RWPE2 (cell line): ENCODE data around the gene ETV1.

ENCODE experiments used
- ATAC-seq: fragments of 200-7000 bp; cut with Tn5 transposase; 3 replicates; pipeline ENCODE4 v1.9.1; 2021; ENCODE audit warnings: low read depth
- DNase-seq: peaks from one replicate; pipeline ENCODE4 v3.0.0-alpha.2; 2020; ENCODE audit warnings: low spot score
- H3K27ac ChIP-seq: fragments of 450-650 bp; 2 replicates; pipeline ENCODE4 v1.5.1; 2017; ENCODE audit warnings: mild to moderate bottlenecking; ENCODE audit not compliant: poor library complexity, severe bottlenecking
- H3K27me3 ChIP-seq: fragments of 250-450 bp; sonication (Bioruptor Pico); 2 replicates; pipeline ENCODE4 v1.5.1; 2021; ENCODE audit warnings: mild to moderate bottlenecking, moderate library complexity; ENCODE audit not compliant: insufficient read depth, poor library complexity, severe bottlenecking
- H3K36me3 ChIP-seq: fragments of 250-450 bp; sonication (Bioruptor Pico); 2 replicates; pipeline ENCODE4 v1.5.1; 2020; ENCODE audit warnings: low read depth, mild to moderate bottlenecking, moderate library complexity
- H3K4me1 ChIP-seq: fragments of 250-450 bp; sonication (Bioruptor Pico); 2 replicates; pipeline ENCODE4 v1.5.1; 2021; ENCODE audit warnings: mild to moderate bottlenecking, moderate library complexity; ENCODE audit not compliant: insufficient read depth, poor library complexity, severe bottlenecking
- H3K4me3 ChIP-seq: fragments of 250-450 bp; sonication (Bioruptor Pico); 2 replicates; pipeline ENCODE4 v1.5.1; 2021; ENCODE audit warnings: mild to moderate bottlenecking, moderate library complexity; ENCODE audit not compliant: severe bottlenecking
- H3K9me3 ChIP-seq: fragments of 250-450 bp; sonication (Bioruptor Pico); 2 replicates; pipeline ENCODE4 v1.5.1; 2021; ENCODE audit warnings: mild to moderate bottlenecking, moderate library complexity; ENCODE audit not compliant: severe bottlenecking
- TF ChIP-seq, protein P1 (sequence below): fragments of 450-650 bp; IDR thresholded peaks from one replicate; pipeline ENCODE4 v1.5.1; 2017; ENCODE audit warnings: mild to moderate bottlenecking, moderate library complexity; ENCODE audit not compliant: poor library complexity, severe bottlenecking

Gene ETV1

DNA sequence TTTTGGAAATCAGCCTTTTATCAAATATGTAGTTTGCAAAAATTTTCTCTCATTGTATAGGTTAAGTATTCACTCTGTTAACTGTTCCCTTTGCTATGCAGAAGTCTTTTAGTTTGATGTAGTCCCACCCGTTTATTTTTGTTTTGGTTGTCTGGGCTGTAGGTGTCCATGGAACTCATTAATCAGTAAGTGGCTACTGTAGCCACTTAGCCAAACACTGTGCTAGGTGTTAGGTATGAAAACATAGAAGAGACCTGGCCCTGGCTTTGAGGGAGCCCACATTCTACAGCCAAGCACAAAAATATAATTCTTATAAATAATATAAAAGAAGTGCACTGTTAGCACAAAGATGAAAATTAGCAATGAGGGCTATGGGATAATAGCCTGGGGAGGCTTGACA, 133.5 kb downstream of the ETV1 start:
- ATAC-seq = no peak
- no peak for DNase-seq
- no peak overlapping the region for H3K4me3 ChIP-seq
- 0 out of 2 replicates have a peak, but pooled peaks cover under 1% of the 10 kb centered on the region for H3K36me3 ChIP-seq
- H3K9me3 ChIP-seq = no peaks in the 10 kb centered on the region
- H3K27ac ChIP-seq = no peak overlapping the region
- no peaks in the 10 kb centered on the region for H3K27me3 ChIP-seq
- H3K4me1 ChIP-seq = peaks cover 5% of the 10 kb centered on the region
- TF ChIP-seq, protein P1, sequence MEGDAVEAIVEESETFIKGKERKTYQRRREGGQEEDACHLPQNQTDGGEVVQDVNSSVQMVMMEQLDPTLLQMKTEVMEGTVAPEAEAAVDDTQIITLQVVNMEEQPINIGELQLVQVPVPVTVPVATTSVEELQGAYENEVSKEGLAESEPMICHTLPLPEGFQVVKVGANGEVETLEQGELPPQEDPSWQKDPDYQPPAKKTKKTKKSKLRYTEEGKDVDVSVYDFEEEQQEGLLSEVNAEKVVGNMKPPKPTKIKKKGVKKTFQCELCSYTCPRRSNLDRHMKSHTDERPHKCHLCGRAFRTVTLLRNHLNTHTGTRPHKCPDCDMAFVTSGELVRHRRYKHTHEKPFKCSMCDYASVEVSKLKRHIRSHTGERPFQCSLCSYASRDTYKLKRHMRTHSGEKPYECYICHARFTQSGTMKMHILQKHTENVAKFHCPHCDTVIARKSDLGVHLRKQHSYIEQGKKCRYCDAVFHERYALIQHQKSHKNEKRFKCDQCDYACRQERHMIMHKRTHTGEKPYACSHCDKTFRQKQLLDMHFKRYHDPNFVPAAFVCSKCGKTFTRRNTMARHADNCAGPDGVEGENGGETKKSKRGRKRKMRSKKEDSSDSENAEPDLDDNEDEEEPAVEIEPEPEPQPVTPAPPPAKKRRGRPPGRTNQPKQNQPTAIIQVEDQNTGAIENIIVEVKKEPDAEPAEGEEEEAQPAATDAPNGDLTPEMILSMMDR = no peak

DNA sequence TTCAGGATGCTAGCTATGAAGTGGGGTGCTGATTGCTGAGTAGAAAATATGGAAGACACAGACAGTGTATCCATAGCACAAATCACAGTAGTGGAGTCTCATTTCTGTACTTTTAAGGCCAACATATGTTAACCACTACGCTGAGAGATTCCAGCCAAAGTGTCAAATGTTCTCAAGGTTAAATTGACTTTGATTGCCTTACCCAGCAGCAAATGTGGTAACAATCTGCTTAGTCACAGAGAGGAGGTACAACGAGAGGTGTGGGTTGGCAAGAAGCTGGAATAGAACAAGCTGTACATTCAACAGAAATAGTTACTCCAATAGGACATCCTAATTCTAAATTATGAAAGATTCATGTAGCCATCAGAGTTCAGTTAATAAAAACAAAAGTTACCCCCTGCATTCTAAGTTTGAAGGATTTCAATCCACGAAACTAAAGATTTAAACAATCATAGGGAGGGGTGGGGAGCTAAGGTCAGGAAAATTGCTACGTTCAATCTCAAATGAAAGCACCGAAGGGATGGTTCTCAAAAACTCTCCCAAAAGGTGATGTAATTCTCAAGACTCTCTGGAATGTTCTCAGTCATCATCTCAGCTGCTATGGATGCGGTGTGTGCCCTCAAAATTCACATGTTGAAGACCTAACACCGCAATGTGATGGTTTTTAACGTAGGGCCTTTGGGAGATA, 137.0 kb downstream of the ETV1 start:
- DNase-seq (no peak), ATAC-seq (no peak)
- Histone ChIP-seq H3K4me3 (no peak overlapping the region), H3K9me3 (no peaks in the 10 kb centered on the region), H3K27me3 (no peaks in the 10 kb centered on the region), H3K4me1 (peaks cover 20% of the 10 kb centered on the region), H3K27ac (no peak overlapping the region), H3K36me3 (0 out of 2 replicates have a peak, but pooled peaks cover 3% of the 10 kb centered on the region)
- TF ChIP-seq, protein P1 = no peak

DNA sequence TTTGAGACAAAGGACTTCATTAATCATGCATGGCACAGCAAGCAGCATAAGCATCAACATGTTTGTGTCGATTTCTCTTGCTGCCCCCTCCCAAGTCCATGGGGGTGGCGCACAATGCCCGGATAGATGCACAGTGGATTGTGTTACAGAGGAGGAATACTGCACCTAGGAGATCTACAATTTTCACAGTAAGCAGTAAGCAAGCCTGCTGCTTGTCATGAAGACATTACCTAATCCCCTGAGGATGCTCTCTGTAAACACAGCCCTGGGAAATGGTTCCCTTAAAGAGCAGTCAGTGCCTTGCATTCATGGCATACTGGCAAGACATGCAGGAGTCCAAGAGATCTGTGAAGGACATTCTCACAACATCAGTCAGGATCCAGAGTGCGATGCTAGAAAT, 137.7 kb downstream of the ETV1 start:
- H3K4me3 ChIP-seq = no peak overlapping the region
- H3K9me3 ChIP-seq = no peaks in the 10 kb centered on the region
- no peak for DNase-seq
- no peak overlapping the region for H3K27ac ChIP-seq
- no peaks in the 10 kb centered on the region for H3K27me3 ChIP-seq
- TF ChIP-seq, protein P1 = no peak
- no peak for ATAC-seq
- H3K36me3 ChIP-seq = 0 out of 2 replicates have a peak, but pooled peaks cover 3% of the 10 kb centered on the region
- H3K4me1 ChIP-seq = peaks cover 20% of the 10 kb centered on the region

DNA sequence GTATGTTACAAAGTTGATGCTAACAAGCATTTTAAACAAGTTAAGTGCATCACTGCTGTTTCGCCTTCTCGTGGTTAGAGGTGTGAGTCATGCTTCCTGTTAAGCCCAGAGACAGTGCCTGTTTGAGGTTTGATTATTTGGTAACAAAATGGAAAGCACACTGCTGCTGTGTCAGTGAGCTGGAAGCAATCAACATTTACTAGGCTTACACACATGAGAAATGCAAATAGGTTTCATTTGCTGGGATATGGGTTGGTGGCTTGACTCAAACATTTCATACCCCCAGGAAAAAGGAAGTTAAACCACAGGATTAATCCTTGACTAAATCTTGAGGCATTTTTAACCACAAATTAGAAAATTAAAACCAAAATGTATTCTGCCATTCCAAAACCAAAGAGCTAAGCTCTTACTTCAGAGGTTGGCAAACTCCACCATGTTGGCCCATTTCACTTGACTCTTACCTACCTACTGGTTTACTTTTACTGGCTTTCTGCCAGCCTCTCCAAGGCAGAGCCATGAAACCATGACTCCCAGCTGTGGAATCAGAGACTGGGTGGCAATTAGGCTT, 139.2 kb downstream of the ETV1 start:
- ATAC-seq = peak; percentile 99
- 0 out of 2 replicates have a peak, but pooled peaks cover 3% of the 10 kb centered on the region for H3K36me3 ChIP-seq
- TF ChIP-seq, protein P1 = no peak
- peak overlapping the region; percentile 73 for H3K27ac ChIP-seq
- H3K4me1 ChIP-seq = peaks cover 20% of the 10 kb centered on the region
- no peaks in the 10 kb centered on the region for H3K27me3 ChIP-seq
- peak; percentile 74 for DNase-seq
- H3K4me3 ChIP-seq = no peak overlapping the region
- no peaks in the 10 kb centered on the region for H3K9me3 ChIP-seq
